Neural progenitor cell (in vitro differentiated cells): ENCODE data around the gene WDR62. TPM values are rescaled to one million over a fixed set of nuclear protein-coding genes. Genes with fewer than 3 reads are reported as not detected.

Experiments
- DNase-seq: peaks from one replicate; pipeline ENCODE4 v3.0.0-alpha.2; 2016; ENCODE audit warnings: low spot score
- H2AFZ ChIP-seq: fragments of 200-600 bp; sonication (generic); replicated peaks from 2 replicates; pipeline ENCODE4 v1.6.1; 2016; ENCODE audit warnings: antibody characterized with exemption
- H3F3A ChIP-seq: fragments of 200-600 bp; sonication (generic); 2 replicates; pipeline ENCODE4 v1.6.1; 2016; ENCODE audit warnings: antibody characterized with exemption, low read depth
- H3K27ac ChIP-seq: fragments of 200-600 bp; sonication (generic); 2 replicates; pipeline ENCODE4 v1.5.1; 2016; ENCODE audit warnings: mild to moderate bottlenecking
- H3K27me3 ChIP-seq: fragments of 200-600 bp; sonication (generic); 2 replicates; pipeline ENCODE4 v1.6.1; 2016; ENCODE audit warnings: mild to moderate bottlenecking, moderate library complexity
- H3K36me3 ChIP-seq: fragments of 200-600 bp; sonication (generic); 2 replicates; pipeline ENCODE4 v1.5.1; 2016
- H3K4me1 ChIP-seq: fragments of 200-600 bp; sonication (generic); 2 replicates; pipeline ENCODE4 v1.6.1; 2016; ENCODE audit warnings: mixed run types
- H3K4me2 ChIP-seq: fragments of 200-600 bp; sonication (generic); 2 replicates; pipeline ENCODE4 v1.6.1; 2016
- H3K4me3 ChIP-seq: fragments of 200-600 bp; sonication (generic); 2 replicates; pipeline ENCODE4 v1.5.1; 2016
- H3K79me2 ChIP-seq: fragments of 200-600 bp; sonication (generic); 2 replicates; pipeline ENCODE4 v1.6.1; 2016; ENCODE audit warnings: low read depth
- H3K9ac ChIP-seq: fragments of 200-600 bp; sonication (generic); 2 replicates; pipeline ENCODE4 v1.6.1; 2016
- H3K9me3 ChIP-seq: fragments of 200-600 bp; sonication (generic); 2 replicates; pipeline ENCODE4 v1.5.1; 2016; ENCODE audit warnings: low read depth
- H4K20me1 ChIP-seq: fragments of 200-600 bp; sonication (generic); 2 replicates; pipeline ENCODE4 v1.6.1; 2016; ENCODE audit warnings: low read depth
- H3K27ac Mint-ChIP-seq: 3 replicates; pipeline ENCODE4 v1.8.0; 2021; ENCODE audit warnings: mixed read lengths
- H3K27me3 Mint-ChIP-seq: 2 replicates; pipeline ENCODE4 v1.8.0; 2022; ENCODE audit warnings: low read depth, mild to moderate bottlenecking, inconsistent platforms, moderate library complexity, mixed read lengths; ENCODE audit not compliant: insufficient read depth
- H3K36me3 Mint-ChIP-seq: 3 replicates; pipeline ENCODE4 v1.8.0; 2021; ENCODE audit warnings: mixed read lengths
- H3K4me1 Mint-ChIP-seq: 3 replicates; pipeline ENCODE4 v1.8.0; 2021; ENCODE audit warnings: mixed read lengths
- H3K4me3 Mint-ChIP-seq: 3 replicates; pipeline ENCODE4 v1.8.0; 2021; ENCODE audit warnings: mild to moderate bottlenecking, moderate library complexity, mixed read lengths
- H3K9me3 Mint-ChIP-seq: 3 replicates; pipeline ENCODE4 v1.8.0; 2020; ENCODE audit warnings: mixed read lengths
- EZH2 ChIP-seq: fragments of 200-600 bp; sonication (generic); IDR thresholded peaks from 2 replicates; pipeline ENCODE4 v1.6.1; 2017; ENCODE audit warnings: antibody characterized with exemption, mild to moderate bottlenecking, moderate library complexity
- EZH2phosphoT487 ChIP-seq: fragments of 200-600 bp; sonication (generic); IDR thresholded peaks from 2 replicates; pipeline ENCODE4 v1.6.1; 2017; ENCODE audit warnings: antibody characterized with exemption
- total RNA-seq: library from RNA; depleted of rRNA; stranded (reverse); fragments of >200 nt; gene quantifications from 2 replicates; pipeline ENCODE4 v1.2.3, GENCODE V29; 2015; ENCODE audit warnings: low replicate concordance
- TF ChIP-seq, protein P1 (sequence below): fragments of 200-600 bp; sonication (generic); IDR thresholded peaks from 2 replicates; pipeline ENCODE4 v1.5.1; 2017; ENCODE audit warnings: antibody characterized with exemption, mild to moderate bottlenecking

The WDR62 gene
- total RNA-seq, 1 donor from 2014 or later = 12.0 TPM

DNA sequence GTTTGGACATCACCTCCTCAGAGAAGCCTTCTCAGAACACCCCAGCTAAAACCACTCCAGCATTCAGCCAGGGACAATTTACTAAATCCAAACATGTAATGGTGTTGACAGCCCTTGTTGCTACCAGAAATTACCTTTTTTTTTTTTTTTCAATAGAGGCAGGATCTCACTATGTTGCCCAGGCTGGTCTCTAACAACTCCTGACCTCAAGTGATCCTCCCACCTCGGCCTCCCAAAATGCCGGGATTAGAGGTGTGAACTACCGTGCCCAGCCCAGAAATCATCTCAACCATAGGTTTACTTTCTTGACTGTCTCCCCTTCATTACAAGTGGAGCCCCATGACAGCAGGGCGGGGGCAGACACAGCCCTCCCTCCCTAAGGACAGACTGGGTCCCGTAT is 31.3 kb upstream of the WDR62 start:
- no peaks in the 10 kb centered on the region for H3K9me3 Mint-ChIP-seq
- no peak overlapping the region for H3K27ac Mint-ChIP-seq

DNA sequence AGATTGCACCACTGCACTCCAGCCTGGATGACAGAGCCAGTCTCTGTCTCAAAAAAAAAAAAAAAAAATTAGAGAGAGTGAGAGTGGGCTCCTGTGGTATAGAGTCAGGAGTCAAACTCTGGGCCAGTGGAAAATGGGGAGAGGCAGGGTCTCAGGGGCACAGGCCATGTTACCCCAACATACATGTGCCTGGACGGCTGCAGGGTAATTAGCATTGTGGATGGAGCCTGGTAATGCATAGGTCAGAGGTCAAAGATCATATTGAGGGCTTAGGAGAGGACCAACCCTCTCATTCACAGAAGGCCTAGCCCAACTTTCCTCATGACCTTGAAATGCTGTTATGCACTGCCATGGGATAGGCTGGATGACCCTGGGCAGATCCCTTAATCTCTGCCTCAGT is 29.2 kb upstream of the WDR62 start:
- TF ChIP-seq, protein P1, sequence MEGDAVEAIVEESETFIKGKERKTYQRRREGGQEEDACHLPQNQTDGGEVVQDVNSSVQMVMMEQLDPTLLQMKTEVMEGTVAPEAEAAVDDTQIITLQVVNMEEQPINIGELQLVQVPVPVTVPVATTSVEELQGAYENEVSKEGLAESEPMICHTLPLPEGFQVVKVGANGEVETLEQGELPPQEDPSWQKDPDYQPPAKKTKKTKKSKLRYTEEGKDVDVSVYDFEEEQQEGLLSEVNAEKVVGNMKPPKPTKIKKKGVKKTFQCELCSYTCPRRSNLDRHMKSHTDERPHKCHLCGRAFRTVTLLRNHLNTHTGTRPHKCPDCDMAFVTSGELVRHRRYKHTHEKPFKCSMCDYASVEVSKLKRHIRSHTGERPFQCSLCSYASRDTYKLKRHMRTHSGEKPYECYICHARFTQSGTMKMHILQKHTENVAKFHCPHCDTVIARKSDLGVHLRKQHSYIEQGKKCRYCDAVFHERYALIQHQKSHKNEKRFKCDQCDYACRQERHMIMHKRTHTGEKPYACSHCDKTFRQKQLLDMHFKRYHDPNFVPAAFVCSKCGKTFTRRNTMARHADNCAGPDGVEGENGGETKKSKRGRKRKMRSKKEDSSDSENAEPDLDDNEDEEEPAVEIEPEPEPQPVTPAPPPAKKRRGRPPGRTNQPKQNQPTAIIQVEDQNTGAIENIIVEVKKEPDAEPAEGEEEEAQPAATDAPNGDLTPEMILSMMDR = no peak
- no peak for TF ChIP-seq EZH2
- TF ChIP-seq EZH2phosphoT487 = no peak
- no peak overlapping the region for H3K4me3 Mint-ChIP-seq
- no peak for DNase-seq
- no peak overlapping the region for H3K4me3 ChIP-seq
- no peaks in the 10 kb centered on the region for H3K79me2 ChIP-seq
- no peak overlapping the region for H3K27ac ChIP-seq
- H3K36me3 Mint-ChIP-seq = peaks cover 21% of the 10 kb centered on the region
- no peak overlapping the region for H3K9ac ChIP-seq
- H3K4me1 ChIP-seq = no peaks in the 10 kb centered on the region
- no peak overlapping the region for H3K27ac Mint-ChIP-seq
- no peaks in the 10 kb centered on the region for H3F3A ChIP-seq
- no peak overlapping the region for H3K4me2 ChIP-seq
- H3K36me3 ChIP-seq = no peaks in the 10 kb centered on the region
- no peaks in the 10 kb centered on the region for H3K4me1 Mint-ChIP-seq
- no peaks in the 10 kb centered on the region for H3K9me3 ChIP-seq
- no peaks in the 10 kb centered on the region for H3K27me3 ChIP-seq
- H2AFZ ChIP-seq = no peak overlapping the region
- peaks cover 3% of the 10 kb centered on the region for H3K27me3 Mint-ChIP-seq
- peaks cover 8% of the 10 kb centered on the region for H4K20me1 ChIP-seq
- no peaks in the 10 kb centered on the region for H3K9me3 Mint-ChIP-seq

More for the DNA sequence above, 31.3 kb upstream of the WDR62 start:
- Histone ChIP-seq H4K20me1 (peaks cover 1% of the 10 kb centered on the region), H3K27me3 (no peaks in the 10 kb centered on the region), H2AFZ (no peak overlapping the region), H3K4me3 (no peak overlapping the region), H3K4me2 (no peak overlapping the region), H3K27ac (no peak overlapping the region), H3K36me3 (no peaks in the 10 kb centered on the region), H3K4me1 (no peaks in the 10 kb centered on the region), H3K79me2 (no peaks in the 10 kb centered on the region), H3K9ac (no peak overlapping the region), H3F3A (no peaks in the 10 kb centered on the region), H3K9me3 (no peaks in the 10 kb centered on the region)
- TF ChIP-seq, protein P1 = no peak
- no peak for TF ChIP-seq EZH2phosphoT487
- TF ChIP-seq EZH2 = no peak
- Mint-ChIP-seq H3K36me3 (peaks cover 14% of the 10 kb centered on the region), H3K4me3 (no peak overlapping the region), H3K4me1 (no peaks in the 10 kb centered on the region), H3K27me3 (peaks cover 3% of the 10 kb centered on the region)
- DNase-seq = no peak

- peaks cover under 1% of the 10 kb centered on the region for H3K4me1 Mint-ChIP-seq
- no peak overlapping the region for H3K4me3 ChIP-seq
- H3K27ac Mint-ChIP-seq = no peak overlapping the region
These were observed 28.4 kb upstream of the WDR62 start for GRCh38 chr19:36026091-36026876.

More at GRCh38 chr19:36026091-36026876, 28.4 kb upstream of the WDR62 start:
- Histone ChIP-seq H3K9me3 (no peaks in the 10 kb centered on the region), H3K27ac (no peak overlapping the region), H4K20me1 (peaks cover 8% of the 10 kb centered on the region), H3K4me1 (peaks cover under 1% of the 10 kb centered on the region), H3K36me3 (no peaks in the 10 kb centered on the region), H3K4me2 (no peak overlapping the region), H3F3A (peaks cover 2% of the 10 kb centered on the region), H3K9ac (no peak overlapping the region), H3K27me3 (no peaks in the 10 kb centered on the region), H2AFZ (no peak overlapping the region), H3K79me2 (no peaks in the 10 kb centered on the region)
- Mint-ChIP-seq H3K9me3 (no peaks in the 10 kb centered on the region), H3K4me3 (no peak overlapping the region), H3K27me3 (peaks cover 3% of the 10 kb centered on the region), H3K36me3 (peaks cover 21% of the 10 kb centered on the region)
- TF ChIP-seq, protein P1 = no peak
- TF ChIP-seq EZH2 = no peak
- no peak for TF ChIP-seq EZH2phosphoT487
- no peak for DNase-seq
